Natural killer cell treated with Interleukin-12 subunit alpha and Interleukin-12 subunit beta and Interleukin-15 and Interleukin-18, amount 100 ng/mL, for 72 hours (primary cell): ENCODE results near the gene TMEM63B. TPM values are rescaled to one million over a fixed set of nuclear protein-coding genes. Genes with fewer than 3 reads are reported as not detected.

Experiments
- ATAC-seq, 2 donors: fragments of 150-1000 bp; cut with Tn5 transposase in 1 of 2; sonication (Bioruptor Pico), chemical (Tn5 transposase) in 1 of 2; 2 replicates each; pipeline ENCODE4 v1.10.0; 2021
- DNase-seq: peaks from one replicate; pipeline ENCODE4 v3.0.0; 2022; ENCODE audit warnings: low spot score
- H3K27ac Mint-ChIP-seq, 2 donors: 1 replicate in 1 of 2; 2 replicates in 1 of 2; pipeline ENCODE4 v1.8.0; 2022; ENCODE audit warnings: mixed read lengths in 2 of 2, mild to moderate bottlenecking in 1 of 2, moderate library complexity in 1 of 2
- H3K27me3 Mint-ChIP-seq, 2 donors: 1 replicate in 1 of 2; 2 replicates in 1 of 2; pipeline ENCODE4 v1.8.0; 2022; ENCODE audit warnings: mixed read lengths in 2 of 2
- H3K36me3 Mint-ChIP-seq: one replicate; pipeline ENCODE4 v1.8.0; 2022; ENCODE audit warnings: mixed read lengths
- H3K4me1 Mint-ChIP-seq, 2 donors: 1 replicate in 1 of 2; 2 replicates in 1 of 2; pipeline ENCODE4 v1.8.0; 2022; ENCODE audit warnings: low read depth in 2 of 2, mixed read lengths in 2 of 2, mild to moderate bottlenecking in 1 of 2
- H3K4me3 Mint-ChIP-seq: one replicate; pipeline ENCODE4 v1.8.0; 2022; ENCODE audit warnings: mixed read lengths
- H3K9me3 Mint-ChIP-seq: 2 replicates; pipeline ENCODE4 v1.8.0; 2022; ENCODE audit warnings: mixed read lengths
- total RNA-seq, 2 donors: library from RNA; stranded (reverse); gene quantifications; one replicate each; pipeline ENCODE4 v1.2.3, GENCODE V29; 2022

The TMEM63B gene
- total RNA-seq, 2 donors from 2014 or later = 21.2 to 22.2 TPM

DNA sequence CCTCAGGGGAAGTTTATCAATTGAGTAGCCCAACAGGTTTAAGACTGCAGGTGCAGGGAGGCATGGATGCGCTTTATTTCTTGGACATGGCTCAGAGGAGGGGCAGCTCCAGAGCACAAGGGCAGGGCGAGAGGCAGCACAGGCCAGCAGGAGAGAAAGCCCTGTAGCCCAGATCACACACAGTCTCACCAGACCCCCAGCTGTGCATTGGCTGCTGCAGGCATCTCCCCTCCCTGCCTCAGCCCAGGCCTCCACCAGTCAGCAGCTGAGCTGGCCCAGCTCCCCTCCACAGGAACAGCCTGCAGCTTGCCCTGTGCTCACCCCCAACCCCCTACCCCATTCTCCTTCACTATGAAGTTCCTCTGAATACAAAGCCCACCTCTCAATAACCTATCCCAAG is 24.8 kb upstream of the TMEM63B start:
- Mint-ChIP-seq H3K27me3 (no peaks in the 10 kb centered on the region), H3K4me1 (peaks cover 20 to 31% of the 10 kb centered on the region in 2 donors), H3K4me3 (no peak overlapping the region), H3K36me3 (no peaks in the 10 kb centered on the region), H3K27ac (no peak overlapping the region), H3K9me3 (no peaks in the 10 kb centered on the region)
- DNase-seq (no peak), ATAC-seq (no peak)

DNA sequence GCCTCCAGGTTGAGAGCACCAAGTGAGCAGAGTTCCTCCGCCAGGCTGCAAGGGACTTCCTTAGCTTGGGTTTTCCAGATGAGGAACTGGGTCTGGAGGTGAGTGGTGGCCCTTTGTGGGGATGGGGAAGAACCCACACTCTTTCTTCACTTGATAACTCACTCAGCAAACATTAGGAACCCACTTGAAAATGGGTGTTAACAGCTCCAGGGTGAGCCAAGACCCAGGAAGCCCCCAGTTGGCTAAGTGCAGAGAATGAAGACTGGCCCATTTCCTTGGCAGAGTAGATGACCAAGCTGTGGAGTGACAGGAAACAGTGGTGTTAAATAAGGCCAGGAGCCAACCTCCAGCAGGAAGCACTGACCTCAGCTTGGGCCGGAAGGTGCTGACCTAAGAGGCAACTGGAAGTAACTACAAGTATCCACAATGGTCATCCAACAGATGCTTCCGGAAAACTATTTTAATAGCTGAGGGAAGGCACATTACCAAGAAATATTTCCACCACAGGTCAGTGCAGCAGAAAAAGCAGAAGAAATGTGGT is 22.8 kb upstream of the TMEM63B start:
- peaks cover 20 to 31% of the 10 kb centered on the region in 2 donors for H3K4me1 Mint-ChIP-seq
- no peak overlapping the region for H3K27ac Mint-ChIP-seq
- no peaks in the 10 kb centered on the region for H3K36me3 Mint-ChIP-seq
- no peak overlapping the region for H3K4me3 Mint-ChIP-seq
- no peaks in the 10 kb centered on the region for H3K9me3 Mint-ChIP-seq
- no peak for DNase-seq
- no peak for ATAC-seq
- no peaks in the 10 kb centered on the region for H3K27me3 Mint-ChIP-seq

DNA sequence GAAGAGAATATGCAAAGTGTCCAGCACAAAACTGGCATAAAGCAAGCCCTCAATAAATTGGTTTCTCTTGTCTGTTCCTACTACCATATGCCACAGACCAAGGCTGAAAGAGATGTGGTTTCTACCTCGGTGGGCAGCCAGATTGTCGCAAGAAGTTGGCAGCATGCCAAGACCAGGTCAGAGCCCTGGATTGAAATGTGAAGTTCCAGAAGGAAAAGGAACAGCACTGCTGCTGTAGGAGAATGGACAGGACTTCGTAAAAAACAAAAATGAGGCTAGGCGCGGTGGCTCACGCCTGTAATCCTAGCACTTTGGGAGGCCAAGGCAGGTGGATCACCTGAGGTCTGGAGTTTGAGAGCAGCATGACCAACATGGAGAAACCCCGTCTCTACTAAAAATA is 22.2 kb upstream of the TMEM63B start:
- no peak for ATAC-seq
- Mint-ChIP-seq H3K27ac (no peak overlapping the region), H3K4me1 (peaks cover 20 to 33% of the 10 kb centered on the region in 2 donors), H3K4me3 (no peak overlapping the region), H3K27me3 (no peaks in the 10 kb centered on the region), H3K36me3 (no peaks in the 10 kb centered on the region), H3K9me3 (no peaks in the 10 kb centered on the region)
- DNase-seq = no peak

DNA sequence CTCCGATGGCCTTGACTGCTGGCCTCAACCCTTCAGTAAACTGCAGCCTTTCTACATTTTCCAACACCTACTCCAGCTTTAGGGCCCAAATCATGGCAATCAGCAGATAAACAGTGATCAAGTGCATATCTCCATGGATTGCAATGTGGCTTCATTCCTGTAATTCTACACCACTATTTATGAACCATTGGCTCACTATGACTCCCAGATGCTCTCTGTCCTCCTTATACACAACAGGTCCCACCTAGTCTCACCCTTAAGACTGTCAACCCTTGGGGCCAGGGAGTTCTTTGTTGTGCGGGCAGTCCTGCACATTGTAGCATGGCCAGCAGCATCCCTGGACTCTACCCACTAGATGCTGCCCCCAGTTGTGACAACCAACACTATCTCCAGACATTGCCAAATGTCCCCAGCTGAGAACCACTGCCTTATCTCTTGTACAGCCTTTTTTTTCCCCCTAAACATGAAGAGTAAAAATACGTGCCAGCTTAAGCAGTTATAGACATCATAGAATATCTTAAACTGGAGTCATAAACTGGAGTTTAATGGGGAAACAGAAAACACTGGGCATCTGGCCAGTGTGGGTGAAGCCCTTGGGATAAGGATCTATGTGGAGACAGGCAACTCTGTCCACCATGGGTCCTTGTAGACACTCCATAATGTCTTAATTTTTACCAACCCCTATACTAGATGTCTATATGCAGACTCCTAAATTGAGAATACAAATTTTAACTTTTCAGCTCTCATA is 21.2 kb upstream of the TMEM63B start:
- Mint-ChIP-seq H3K36me3 (no peaks in the 10 kb centered on the region), H3K4me1 (peaks cover 22 to 35% of the 10 kb centered on the region in 2 donors), H3K4me3 (no peak overlapping the region), H3K27me3 (no peaks in the 10 kb centered on the region), H3K9me3 (no peaks in the 10 kb centered on the region), H3K27ac (no peak overlapping the region)
- ATAC-seq (no peak), DNase-seq (no peak)

DNA sequence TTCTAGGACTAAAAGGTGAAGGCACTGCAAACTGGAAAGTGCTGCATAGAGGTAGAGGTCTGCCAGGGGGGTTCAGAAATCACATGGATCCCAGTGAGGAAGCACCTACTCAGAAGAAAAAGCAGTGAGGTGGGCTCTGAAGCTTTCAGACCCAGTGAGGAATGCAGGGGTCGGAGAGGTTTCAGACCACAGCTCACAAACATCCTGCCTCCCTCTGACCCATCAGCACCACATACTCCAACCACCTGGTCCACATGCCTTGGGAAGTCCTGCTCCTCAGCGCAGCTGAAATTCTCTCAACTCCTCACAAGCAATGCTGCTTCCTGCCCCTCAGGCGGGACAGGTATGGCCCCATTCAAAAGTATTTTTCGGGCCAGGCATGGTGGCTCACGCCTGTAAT is 20.3 kb upstream of the TMEM63B start:
- no peaks in the 10 kb centered on the region for H3K9me3 Mint-ChIP-seq
- DNase-seq (no peak), ATAC-seq (no peak)
- H3K27ac Mint-ChIP-seq = no peak overlapping the region
- H3K4me3 Mint-ChIP-seq = no peak overlapping the region
- H3K4me1 Mint-ChIP-seq = peaks cover 25 to 37% of the 10 kb centered on the region in 2 donors
- H3K27me3 Mint-ChIP-seq = no peaks in the 10 kb centered on the region
- H3K36me3 Mint-ChIP-seq = peaks cover 5% of the 10 kb centered on the region

DNA sequence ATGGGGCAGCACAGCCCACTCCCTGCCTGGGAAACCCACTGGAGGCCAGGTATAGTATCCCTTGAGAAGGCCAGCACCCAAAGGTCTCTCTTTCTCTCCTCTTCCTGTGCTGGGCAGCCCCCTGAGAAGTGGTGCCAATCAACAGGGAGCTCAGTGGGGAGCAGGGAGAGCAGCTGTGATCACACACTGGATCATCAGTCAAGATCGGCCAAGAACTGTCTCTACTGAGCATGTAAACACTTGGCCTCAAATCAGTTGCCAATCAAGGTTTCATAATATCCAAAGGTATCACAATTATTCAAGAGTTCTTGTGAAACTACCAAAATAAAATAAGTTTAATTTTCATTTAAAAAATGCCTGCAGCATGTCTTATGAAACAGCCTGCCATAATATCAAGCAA is 18.9 kb upstream of the TMEM63B start:
- H3K9me3 Mint-ChIP-seq = no peaks in the 10 kb centered on the region
- H3K4me1 Mint-ChIP-seq = peaks cover 21 to 30% of the 10 kb centered on the region in 2 donors
- DNase-seq (no peak), ATAC-seq (no peak)
- H3K4me3 Mint-ChIP-seq = no peak overlapping the region
- H3K27ac Mint-ChIP-seq = no peak overlapping the region
- H3K36me3 Mint-ChIP-seq = peaks cover 8% of the 10 kb centered on the region
- no peaks in the 10 kb centered on the region for H3K27me3 Mint-ChIP-seq

DNA sequence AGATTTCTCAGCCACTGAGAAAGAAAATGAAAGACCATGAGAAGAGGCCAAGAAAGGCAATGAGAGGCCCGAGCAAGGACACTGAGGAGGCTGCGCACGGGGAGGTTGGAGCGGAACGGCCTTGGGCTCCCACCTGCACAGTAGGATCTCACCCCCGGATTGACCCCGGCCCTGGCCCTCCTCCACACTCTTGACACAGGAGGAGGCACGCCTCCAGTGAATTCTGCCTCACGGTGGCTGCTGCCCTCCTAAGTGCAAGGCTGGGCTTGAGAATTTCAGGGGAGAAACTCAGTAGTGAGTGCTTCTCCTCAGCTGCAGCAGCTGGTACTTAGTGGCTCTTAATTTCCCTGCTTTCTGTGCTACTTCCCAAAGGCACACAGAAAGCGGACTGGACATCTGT is 18.1 kb upstream of the TMEM63B start:
- ATAC-seq = no peak
- Mint-ChIP-seq H3K27me3 (no peaks in the 10 kb centered on the region), H3K4me3 (no peak overlapping the region), H3K9me3 (no peaks in the 10 kb centered on the region), H3K27ac (no peak overlapping the region), H3K4me1 (peaks cover 21 to 25% of the 10 kb centered on the region in 2 donors), H3K36me3 (peaks cover 8% of the 10 kb centered on the region)
- DNase-seq = no peak

DNA sequence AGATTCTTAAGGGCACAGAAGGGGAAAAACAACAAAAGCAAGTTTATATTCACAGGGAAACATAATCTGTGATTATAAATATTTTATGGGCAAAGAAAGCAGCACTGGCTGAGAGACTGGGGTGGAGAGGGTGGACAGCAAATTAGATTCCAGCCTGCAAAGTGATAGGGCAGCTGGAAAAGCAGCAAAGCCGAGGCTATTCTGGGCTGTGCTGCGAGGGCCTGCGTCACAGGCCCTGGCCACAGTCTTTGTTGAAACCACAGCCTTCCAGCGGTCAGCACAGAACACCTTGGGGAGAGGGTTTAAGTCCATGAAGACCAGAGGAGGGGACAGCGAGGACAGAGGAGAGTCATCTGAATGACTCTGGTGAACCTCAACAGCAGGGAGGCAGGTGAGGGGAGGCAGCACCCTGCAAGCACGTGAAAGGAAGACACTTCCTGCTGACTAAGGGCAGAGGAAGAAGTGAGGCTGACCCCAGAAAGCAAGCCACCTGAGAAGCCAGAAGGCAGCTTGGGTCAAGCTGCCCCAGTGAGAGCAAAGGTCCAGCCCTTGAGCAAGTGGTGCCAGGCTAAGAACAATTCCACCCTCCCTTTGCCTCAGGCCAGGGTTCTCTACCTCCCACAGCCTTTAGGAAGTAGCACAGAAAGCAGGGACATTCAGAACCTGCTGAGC is 17.2 kb upstream of the TMEM63B start:
- DNase-seq = no peak
- Mint-ChIP-seq H3K27ac (no peak overlapping the region), H3K27me3 (no peaks in the 10 kb centered on the region), H3K36me3 (peaks cover 9% of the 10 kb centered on the region), H3K4me1 (peaks cover 16 to 21% of the 10 kb centered on the region in 2 donors), H3K4me3 (no peak overlapping the region), H3K9me3 (no peaks in the 10 kb centered on the region)
- no peak for ATAC-seq

DNA sequence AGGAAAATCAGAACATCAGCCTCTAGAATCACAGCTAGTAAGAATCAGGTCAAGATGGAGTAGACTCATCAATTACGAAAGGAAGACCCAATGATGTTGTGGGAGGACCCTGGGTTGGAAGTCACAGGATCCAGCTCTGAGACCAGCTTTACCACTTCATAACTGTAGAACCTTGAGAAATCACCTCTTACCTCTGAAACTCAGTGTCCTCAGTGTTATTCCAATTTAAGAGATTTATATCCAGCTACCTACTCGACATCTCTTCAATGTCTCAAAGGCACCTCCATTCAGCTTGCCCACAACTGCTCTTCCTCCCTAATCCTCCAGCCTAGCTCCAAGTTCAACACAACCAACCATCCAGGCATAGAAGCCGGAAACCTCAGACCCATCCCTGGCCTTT is 16.4 kb upstream of the TMEM63B start:
- H3K27ac Mint-ChIP-seq = no peak overlapping the region
- H3K36me3 Mint-ChIP-seq = peaks cover 15% of the 10 kb centered on the region
- no peak overlapping the region for H3K4me3 Mint-ChIP-seq
- H3K4me1 Mint-ChIP-seq = peaks cover 19% of the 10 kb centered on the region in 2 donors
- ATAC-seq (no peak), DNase-seq (no peak)
- no peaks in the 10 kb centered on the region for H3K9me3 Mint-ChIP-seq
- no peaks in the 10 kb centered on the region for H3K27me3 Mint-ChIP-seq

DNA sequence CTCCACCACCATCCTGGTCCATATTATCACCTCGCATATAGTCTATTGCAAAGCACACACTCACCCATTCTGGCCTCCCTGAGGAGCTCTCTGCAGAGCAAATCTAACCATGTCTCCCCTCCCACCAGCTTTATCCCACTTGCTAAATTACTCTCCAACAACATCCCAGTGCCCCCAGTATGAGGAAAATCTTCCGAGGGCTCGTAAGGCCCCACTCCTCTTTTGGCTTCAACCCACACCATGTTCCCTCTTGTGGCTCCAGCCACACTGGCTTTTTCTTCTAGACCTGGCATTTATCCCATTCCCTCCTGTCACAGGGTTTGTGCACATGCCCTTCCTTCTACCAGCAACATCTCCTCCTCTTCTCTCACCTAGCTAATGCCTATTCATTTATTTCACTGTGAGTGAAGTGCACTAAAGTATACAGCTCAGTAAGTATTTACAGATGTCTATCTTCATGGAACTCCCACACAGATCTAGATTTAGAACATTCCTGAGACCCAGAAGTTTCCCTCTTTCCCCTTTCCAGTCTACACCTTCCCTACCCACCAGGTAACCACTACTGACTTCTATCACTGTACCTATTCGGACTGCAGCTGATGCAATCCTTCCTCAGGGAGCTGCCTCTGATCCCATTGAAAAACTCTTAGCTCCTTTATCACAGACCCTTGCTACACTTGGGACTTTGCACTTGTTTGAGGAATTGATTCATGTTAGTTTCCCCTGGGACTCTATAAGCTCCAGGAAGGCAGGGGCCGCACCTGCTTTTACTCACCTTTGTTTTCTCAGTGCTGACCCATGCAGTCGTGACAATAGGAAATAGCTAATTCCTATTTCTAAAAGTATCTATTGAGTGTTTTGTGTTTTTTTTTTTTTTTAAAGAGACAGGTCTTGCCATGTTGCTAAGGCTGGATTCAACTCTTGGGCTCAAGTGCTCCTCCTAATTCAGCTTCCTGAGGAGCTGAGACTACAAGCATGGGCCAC is 15.6 kb upstream of the TMEM63B start:
- H3K36me3 Mint-ChIP-seq = peaks cover 15% of the 10 kb centered on the region
- peaks cover 15 to 16% of the 10 kb centered on the region in 2 donors for H3K4me1 Mint-ChIP-seq
- H3K9me3 Mint-ChIP-seq = no peaks in the 10 kb centered on the region
- no peak for DNase-seq
- no peak overlapping the region for H3K4me3 Mint-ChIP-seq
- H3K27me3 Mint-ChIP-seq = no peaks in the 10 kb centered on the region
- ATAC-seq = no peak
- H3K27ac Mint-ChIP-seq = peak overlapping the region in 1 of 2 donors; percentile 24

DNA sequence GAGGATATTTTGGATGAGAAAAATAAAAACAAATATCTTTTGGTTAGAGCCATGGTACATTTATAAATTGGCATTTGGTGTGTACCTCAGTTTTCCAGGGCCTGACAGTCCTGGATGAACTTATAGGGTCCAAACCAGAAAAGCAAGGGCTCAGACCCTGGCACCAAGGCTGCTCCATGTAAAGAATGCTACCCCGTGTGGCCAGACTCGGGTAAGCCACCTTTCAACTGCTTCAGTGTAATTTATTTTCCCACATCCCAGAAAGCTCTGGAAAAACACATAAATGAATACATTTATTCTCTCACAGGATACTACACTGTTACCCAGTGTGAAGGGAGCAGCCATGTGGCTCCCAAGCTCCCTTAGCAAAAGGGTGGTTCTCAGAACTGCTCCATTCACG is 13.9 kb upstream of the TMEM63B start:
- no peaks in the 10 kb centered on the region for H3K9me3 Mint-ChIP-seq
- H3K27me3 Mint-ChIP-seq = no peaks in the 10 kb centered on the region

DNA sequence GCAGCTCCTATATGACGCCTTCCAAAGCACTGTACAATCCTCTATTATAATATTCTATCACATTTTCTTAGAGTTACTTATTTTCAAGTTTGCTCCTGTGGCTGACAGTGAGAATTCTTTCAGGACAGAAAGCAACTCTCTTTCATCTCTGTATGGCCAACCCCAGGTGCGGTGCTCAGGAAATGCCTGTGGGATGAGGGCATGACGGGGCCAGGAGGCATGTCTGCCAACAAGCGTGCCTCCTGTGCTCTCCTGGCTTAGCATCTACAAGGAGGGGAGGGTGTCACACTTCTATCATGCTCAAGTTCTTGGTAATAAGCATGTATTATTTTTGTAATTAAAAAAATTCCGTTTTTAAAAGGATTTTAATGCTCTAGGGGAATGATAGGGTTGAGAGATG is 11.5 kb upstream of the TMEM63B start:
- peaks cover 27 to 32% of the 10 kb centered on the region in 2 donors for H3K4me1 Mint-ChIP-seq
- no peak overlapping the region for H3K27ac Mint-ChIP-seq
- H3K36me3 Mint-ChIP-seq = peaks cover 15% of the 10 kb centered on the region
- no peak for DNase-seq
- H3K27me3 Mint-ChIP-seq = no peaks in the 10 kb centered on the region
- H3K9me3 Mint-ChIP-seq = no peaks in the 10 kb centered on the region
- H3K4me3 Mint-ChIP-seq = no peak overlapping the region
- no peak for ATAC-seq

More for the DNA sequence above, 13.9 kb upstream of the TMEM63B start:
- ATAC-seq = no peak
- Mint-ChIP-seq H3K4me3 (no peak overlapping the region), H3K4me1 (peaks cover 19 to 22% of the 10 kb centered on the region in 2 donors), H3K36me3 (peaks cover 15% of the 10 kb centered on the region), H3K27ac (no peak overlapping the region)
- DNase-seq = no peak

DNA sequence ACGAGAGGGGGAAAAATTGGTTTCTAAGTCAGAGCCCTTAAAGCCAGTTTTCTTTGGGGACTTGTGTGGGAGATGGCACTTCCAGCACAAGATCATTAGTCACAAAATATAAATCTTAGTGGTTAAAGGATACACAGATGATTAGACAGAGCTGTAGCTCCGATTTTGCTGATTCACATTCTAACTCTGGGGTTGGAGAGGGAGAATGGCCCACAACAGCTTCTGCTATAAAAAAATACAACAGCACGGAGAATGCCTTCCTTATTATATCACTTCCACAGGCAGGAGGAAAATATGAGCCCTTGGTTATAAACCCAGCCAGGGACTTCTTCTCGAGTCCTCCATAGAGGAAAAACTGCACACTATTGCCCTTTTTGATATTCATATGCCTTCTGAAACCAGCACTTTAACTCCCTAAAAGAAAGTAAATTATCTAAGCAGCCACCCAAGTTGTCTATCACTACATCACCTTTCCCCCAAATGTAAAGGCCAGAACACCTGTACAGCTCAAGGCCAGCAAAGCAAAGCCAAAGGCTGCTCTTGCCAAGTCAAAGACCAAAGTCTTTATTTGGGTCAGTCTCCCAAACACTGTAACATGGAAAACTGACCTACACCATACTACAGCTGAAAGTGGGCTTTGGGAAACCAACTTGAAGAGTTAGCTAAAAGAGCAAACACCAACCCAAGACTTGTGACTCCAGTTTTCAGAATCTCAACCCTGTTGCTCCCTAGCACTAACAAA is 10.5 kb upstream of the TMEM63B start:
- DNase-seq (no peak), ATAC-seq (no peak)
- H3K4me1 Mint-ChIP-seq = peaks cover 18 to 24% of the 10 kb centered on the region in 2 donors
- peaks cover 12% of the 10 kb centered on the region for H3K36me3 Mint-ChIP-seq
- H3K9me3 Mint-ChIP-seq = no peaks in the 10 kb centered on the region
- H3K27me3 Mint-ChIP-seq = no peaks in the 10 kb centered on the region
- no peak overlapping the region for H3K27ac Mint-ChIP-seq
- no peak overlapping the region for H3K4me3 Mint-ChIP-seq
